GM12873 (cell line): Measurements from ENCODE around the gene CDKAL1.

Experiments used
- TF ChIP-seq, protein P1 (sequence below): IDR thresholded peaks from 2 replicates; pipeline ENCODE4 v1.5.1; 2012; ENCODE audit warnings: low read depth, mild to moderate bottlenecking, moderate library complexity, low read length, control low read depth; ENCODE audit not compliant: insufficient read depth; ENCODE audit errors: missing control alignments

CDKAL1 gene

DNA sequence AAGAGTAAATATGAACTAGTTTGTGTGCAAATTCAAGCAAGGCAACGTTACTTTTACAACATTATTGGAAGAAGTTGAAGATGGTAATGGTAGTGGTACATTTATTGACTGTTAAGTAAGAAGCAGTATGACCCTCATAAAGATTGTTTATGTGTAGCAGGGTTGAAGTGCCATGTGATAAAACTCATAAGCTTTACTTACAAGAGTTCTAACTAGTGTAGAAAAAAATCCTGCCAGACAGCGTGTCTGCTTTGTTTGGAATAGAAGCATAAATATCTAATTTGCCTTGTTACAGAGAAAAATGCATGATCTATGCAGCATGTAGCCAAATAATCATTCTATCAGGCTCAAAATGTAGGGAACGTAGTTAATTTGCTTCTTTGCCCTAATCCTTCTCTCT is 608.5 kb downstream of the CDKAL1 start:
- TF ChIP-seq, protein P1, sequence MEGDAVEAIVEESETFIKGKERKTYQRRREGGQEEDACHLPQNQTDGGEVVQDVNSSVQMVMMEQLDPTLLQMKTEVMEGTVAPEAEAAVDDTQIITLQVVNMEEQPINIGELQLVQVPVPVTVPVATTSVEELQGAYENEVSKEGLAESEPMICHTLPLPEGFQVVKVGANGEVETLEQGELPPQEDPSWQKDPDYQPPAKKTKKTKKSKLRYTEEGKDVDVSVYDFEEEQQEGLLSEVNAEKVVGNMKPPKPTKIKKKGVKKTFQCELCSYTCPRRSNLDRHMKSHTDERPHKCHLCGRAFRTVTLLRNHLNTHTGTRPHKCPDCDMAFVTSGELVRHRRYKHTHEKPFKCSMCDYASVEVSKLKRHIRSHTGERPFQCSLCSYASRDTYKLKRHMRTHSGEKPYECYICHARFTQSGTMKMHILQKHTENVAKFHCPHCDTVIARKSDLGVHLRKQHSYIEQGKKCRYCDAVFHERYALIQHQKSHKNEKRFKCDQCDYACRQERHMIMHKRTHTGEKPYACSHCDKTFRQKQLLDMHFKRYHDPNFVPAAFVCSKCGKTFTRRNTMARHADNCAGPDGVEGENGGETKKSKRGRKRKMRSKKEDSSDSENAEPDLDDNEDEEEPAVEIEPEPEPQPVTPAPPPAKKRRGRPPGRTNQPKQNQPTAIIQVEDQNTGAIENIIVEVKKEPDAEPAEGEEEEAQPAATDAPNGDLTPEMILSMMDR, result no peak

DNA sequence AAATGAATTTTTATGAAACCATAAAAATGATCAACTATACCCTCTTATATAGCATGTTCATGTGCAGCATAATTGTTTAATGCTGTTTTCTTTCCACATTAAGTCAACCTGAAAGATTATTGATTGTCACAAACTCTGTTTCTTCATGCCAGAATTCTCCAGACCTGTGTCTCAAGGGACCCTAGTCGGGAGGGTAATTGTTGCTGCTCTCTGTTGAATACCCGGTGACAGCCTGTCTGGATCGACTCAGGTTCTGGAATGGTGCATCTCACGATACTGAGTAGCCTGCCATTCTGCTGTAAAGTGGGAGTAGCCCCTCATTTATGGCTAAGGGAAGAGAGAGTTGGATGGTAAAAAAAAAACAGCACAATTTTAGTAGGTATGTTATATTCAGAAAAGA is 609.4 kb downstream of the CDKAL1 start:
- TF ChIP-seq, protein P1, result no peak

DNA sequence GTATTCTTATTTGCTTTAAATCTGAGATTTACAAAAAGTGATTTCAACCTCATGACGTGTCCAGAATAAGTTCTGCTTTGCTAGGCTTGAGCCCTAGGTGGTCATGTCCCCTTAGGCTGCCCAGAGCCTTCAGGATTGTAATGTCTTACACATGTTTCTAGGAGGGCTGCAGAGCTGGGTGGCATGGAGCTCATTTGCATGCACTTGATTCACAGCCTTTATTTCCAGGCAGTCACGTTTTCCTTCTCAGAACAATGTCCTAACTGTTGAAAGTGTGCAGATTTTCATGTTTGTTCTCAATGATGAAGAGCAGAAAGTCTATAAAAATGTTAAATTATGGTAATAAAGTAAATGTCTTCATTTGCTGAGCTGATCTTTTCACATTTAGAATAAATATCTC is 610.7 kb downstream of the CDKAL1 start:
- TF ChIP-seq, protein P1, result no peak

DNA sequence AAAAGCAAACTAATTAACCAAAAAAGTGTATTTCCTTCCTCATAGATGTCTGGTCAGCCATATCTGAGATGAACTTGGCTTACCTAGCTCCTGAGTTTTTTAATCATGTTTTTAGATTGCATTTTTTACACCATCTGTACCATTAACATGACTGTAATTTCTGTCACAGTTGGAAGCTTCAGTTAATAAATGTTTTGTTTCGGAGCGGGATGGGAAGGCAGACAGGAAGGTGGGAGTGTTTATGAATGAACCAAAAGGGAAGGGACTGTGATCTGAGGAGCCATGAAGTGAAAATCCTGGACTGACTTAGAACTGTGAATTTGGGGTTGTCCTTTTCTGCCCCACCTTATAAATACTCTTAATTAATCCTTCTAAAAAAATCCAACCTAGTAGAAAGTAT is 613.7 kb downstream of the CDKAL1 start:
- TF ChIP-seq, protein P1, result no peak

DNA sequence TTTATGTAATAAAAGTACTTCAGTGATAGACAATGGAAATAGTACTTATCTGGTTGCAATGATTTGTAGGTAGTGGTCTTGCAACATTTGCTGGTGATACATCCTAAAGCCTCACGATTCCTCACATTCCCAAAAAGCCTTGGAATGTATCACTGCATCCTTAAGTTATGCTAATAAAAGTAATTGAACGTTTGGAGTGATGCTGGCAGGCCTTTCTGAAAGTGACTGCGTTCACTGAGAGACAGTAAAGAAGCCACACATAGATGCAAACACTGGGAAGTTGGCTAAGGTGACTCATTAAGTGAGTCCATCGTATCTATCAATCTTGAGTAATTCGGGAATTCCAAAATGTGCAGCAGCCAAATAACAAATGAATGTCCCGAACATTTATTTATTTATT is 615.2 kb downstream of the CDKAL1 start:
- TF ChIP-seq, protein P1, result no peak

DNA sequence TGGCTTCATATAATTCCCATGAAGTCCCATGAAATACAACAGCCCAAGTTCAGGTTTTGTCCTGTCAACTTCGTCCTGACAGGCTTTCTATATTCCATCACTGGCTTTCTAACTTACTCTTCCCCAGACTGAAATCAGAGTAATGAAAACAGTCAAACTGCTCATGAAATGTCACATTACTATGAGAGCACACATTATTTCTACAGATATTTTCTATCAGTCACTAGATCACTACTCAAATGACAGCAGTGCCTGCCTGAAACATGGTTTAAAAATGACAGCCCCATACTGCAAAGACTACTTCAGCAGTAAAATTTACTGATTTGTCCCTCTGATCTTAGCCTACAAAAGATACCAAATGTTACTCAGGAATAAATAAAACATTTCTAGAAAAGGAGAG is 616.4 kb downstream of the CDKAL1 start:
- TF ChIP-seq, protein P1, result no peak

DNA sequence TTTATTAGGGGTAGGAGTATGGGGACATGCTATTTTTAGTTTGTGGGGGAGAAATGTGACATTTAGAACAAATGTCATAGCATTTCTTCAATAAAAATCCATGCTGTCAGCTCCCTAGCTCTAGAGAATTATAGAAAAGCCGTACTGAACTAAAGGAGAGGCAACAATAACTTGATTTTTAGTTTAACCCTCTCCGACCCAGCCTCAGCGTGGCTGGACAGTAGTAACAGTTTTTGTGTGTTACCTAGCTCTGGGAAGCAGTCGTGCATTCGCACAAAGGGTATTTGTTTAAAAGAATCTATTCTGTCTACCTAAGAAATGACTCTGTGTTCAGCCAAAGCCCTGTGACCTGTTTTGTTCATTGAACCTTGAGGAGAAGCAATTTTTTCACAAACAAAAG is 616.9 kb downstream of the CDKAL1 start:
- TF ChIP-seq, protein P1, result no peak
